ENCODE results near the gene PEX14.

Gene PEX14

DNA sequence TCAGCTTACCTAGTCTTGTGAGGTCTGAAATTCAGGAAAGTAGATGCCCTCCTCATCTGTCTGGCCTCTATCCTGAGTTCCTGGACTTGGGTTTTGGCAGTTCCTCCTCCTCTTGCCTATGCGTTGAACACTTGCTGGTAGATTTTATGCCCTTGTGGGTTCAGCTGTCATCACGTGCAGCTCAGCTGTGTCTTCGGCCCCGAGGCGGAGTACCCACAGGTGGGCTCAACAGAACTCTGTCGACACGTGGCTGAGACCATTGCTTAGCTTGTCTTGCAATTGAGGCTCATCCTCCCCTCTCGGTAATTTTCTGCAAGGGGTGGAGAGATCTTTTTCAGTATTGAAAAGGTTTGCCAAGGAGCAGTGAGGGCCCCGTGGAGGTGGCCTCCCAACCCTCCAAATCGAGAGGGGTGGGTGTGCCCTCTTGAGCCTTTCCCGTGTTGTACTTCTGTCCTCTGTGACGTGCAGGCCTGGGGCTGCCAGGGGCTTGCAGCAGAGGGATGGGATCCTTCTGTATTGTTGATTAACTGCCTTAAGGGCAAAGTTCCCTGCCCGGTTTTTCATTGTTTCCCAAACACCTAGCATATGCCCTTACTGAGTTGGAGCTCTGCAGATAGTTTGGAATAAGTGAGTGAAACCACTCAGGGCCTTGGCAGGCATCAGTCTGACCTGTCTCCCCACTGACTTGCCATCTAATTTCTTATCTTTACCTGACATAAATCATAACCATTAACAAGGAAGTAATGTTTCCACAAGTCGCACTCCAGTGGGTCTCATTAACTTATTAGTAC lies 41.6 kb upstream of the PEX14 start:
- H3K4me3 ChIP-seq (ENCODE audit: low read depth, low read length), result no peak overlapping the region
- in situ Hi-C loops (cut with HindIII; ENCODE audit: low sequenced_read_pairs), result no loop called here

DNA sequence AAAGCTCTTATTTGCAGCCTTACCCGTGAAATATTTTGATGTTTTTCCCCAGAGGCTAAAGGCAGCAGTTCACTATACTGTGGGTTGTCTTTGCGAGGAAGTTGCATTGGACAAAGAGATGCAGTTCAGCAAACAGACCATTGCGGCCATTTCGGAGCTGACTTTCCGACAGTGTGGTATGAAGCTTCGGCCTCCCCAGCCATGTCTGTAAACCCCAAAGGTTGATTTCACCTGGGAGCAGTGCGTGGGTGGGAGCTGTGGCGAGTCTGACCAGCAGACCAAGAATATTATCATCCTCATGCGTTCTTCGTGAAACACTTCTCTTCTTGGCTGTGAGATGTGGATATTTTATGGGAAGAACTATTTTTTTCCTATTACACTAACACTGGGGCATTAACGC lies 41.0 kb upstream of the PEX14 start:
- in situ Hi-C loops (cut with HindIII; ENCODE audit: low sequenced_read_pairs), result no loop called here

More for the DNA sequence above, 41.6 kb upstream of the PEX14 start:
- no peak for DNase-seq (ENCODE audit: low read depth)
- TF ChIP-seq, protein P1, sequence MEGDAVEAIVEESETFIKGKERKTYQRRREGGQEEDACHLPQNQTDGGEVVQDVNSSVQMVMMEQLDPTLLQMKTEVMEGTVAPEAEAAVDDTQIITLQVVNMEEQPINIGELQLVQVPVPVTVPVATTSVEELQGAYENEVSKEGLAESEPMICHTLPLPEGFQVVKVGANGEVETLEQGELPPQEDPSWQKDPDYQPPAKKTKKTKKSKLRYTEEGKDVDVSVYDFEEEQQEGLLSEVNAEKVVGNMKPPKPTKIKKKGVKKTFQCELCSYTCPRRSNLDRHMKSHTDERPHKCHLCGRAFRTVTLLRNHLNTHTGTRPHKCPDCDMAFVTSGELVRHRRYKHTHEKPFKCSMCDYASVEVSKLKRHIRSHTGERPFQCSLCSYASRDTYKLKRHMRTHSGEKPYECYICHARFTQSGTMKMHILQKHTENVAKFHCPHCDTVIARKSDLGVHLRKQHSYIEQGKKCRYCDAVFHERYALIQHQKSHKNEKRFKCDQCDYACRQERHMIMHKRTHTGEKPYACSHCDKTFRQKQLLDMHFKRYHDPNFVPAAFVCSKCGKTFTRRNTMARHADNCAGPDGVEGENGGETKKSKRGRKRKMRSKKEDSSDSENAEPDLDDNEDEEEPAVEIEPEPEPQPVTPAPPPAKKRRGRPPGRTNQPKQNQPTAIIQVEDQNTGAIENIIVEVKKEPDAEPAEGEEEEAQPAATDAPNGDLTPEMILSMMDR (IDR thresholded peaks at IDR 0.05; ENCODE audit: low read depth, low read length, missing control alignments), result no peak

DNA sequence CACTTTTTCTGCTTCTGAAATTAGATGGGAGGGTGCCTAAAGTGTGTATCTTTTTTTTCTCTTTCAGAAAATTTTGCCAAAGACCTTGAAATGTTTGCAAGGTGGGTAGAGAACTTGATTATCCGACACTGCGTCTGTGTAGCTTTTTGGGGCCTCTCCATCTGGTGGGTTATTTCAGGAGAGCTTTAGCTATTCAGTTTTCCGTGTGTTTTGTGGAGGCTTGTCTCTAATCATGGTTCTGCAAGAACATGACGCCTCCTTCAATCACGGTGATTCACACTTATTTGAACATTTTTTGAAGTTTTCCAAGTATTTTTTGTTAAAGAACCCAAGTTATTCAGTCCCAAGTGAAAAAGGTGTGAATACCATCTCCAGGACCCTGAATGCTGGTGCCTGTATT lies 40.2 kb upstream of the PEX14 start:
- H3K4me3 ChIP-seq (ENCODE audit: low read depth, low read length), result no peak overlapping the region
- in situ Hi-C loops (cut with HindIII; ENCODE audit: low sequenced_read_pairs), result no loop called here
- TF ChIP-seq, protein P1 (IDR thresholded peaks at IDR 0.05; ENCODE audit: low read depth, low read length, missing control alignments), result no peak
- no peak for DNase-seq (ENCODE audit: low read depth)

More for the DNA sequence above, 41.0 kb upstream of the PEX14 start:
- DNase-seq (ENCODE audit: low read depth), result no peak
- no peak overlapping the region for H3K4me3 ChIP-seq (ENCODE audit: low read depth, low read length)
- TF ChIP-seq, protein P1 (IDR thresholded peaks at IDR 0.05; ENCODE audit: low read depth, low read length, missing control alignments), result no peak

DNA sequence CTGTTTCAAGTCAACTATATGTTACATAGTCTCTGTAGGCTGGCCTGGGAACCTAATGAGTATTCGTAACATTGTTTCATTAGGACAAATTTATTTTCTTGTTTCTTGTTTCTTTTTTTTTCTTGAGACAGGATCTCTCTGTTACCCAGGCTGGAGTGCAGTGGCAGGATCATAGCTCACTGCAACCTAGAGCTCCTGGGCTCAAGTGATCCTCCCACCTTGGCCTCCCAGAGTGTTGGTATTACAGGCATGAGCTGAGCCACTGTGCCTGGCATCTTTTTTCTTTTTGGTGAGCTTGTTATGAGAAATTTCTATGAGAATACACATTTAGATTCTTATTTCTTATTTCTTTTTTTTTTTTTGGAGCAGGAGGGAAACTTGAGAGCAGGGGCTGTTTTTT lies 37.7 kb upstream of the PEX14 start:
- TF ChIP-seq, protein P1 (IDR thresholded peaks at IDR 0.05; ENCODE audit: low read depth, low read length, missing control alignments), result no peak
- in situ Hi-C loops (cut with HindIII; ENCODE audit: low sequenced_read_pairs), result no loop called here
- DNase-seq (ENCODE audit: low read depth), result no peak
- H3K4me3 ChIP-seq (ENCODE audit: low read depth, low read length), result no peak overlapping the region

DNA sequence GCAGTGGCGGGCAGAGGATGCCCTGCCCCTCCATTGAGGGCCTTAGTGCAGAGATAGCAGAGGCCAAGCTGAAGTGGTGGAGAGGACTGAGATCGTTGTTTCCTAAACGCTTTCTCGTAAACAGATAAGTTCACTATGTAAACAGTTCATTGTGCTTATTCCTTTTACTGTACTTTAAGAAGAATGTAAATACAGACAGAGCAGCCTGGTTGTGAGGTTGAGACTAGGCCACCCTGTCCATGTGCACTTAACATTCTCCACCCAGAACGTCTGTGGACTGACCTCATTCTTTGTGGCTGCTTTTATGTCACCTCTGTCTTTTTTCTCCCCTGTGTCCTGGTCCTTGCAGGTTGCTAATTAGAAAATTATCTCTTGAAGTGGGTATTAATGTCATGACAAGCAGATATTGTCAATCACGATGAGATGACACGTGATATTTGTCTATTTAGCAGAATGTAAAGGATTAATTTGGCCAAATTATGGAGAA lies 36.0 kb upstream of the PEX14 start:
- DNase-seq (ENCODE audit: low read depth), result no peak
- TF ChIP-seq, protein P1 (IDR thresholded peaks at IDR 0.05; ENCODE audit: low read depth, low read length, missing control alignments), result no peak
- no peak overlapping the region for H3K4me3 ChIP-seq (ENCODE audit: low read depth, low read length)
- in situ Hi-C loops (cut with HindIII; ENCODE audit: low sequenced_read_pairs), result no loop called here

DNA sequence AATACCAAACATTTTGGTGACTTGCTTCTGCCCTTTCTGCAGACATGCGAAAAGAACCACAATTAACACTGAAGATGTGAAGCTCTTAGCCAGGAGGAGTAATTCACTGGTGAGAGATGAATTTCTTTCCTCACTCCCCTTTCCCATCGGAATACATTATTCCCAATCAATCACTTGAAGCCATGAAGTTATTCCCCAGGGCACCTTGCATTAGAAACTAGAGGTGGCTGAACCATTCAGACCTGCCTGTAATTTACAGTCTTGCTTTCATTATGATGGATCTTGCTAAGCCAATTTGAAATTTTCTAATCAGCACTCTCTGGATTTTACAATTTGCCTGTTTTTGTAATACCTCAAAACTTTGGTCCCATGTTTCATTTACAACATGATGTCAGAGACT lies 34.4 kb upstream of the PEX14 start:
- TF ChIP-seq, protein P1 (IDR thresholded peaks at IDR 0.05; ENCODE audit: low read depth, low read length, missing control alignments), result no peak
- in situ Hi-C loops (cut with HindIII; ENCODE audit: low sequenced_read_pairs), result no loop called here
- no peak for DNase-seq (ENCODE audit: low read depth)
- H3K4me3 ChIP-seq (ENCODE audit: low read depth, low read length), result no peak overlapping the region
